A549 (cell line): ENCODE results near the gene DSCAML1.

Source experiments
- CTCF ChIP-seq: fragments of >200 bp; sonication (Bioruptor Twin); formaldehyde crosslinking; IDR thresholded peaks from 3 replicates; pipeline ENCODE4 v1.5.1; 2016
- ELK1 ChIP-seq: fragments of 150-350 bp; IDR thresholded peaks from 2 replicates; pipeline ENCODE4 v1.6.1; 2014; ENCODE audit warnings: low read depth, mild to moderate bottlenecking, low read length
- ESRRA ChIP-seq: fragments of 150-350 bp; IDR thresholded peaks from 2 replicates; pipeline ENCODE4 v1.6.1; 2014; ENCODE audit warnings: mild to moderate bottlenecking, low read length, borderline replicate concordance
- NR3C1 ChIP-seq: fragments of >200 bp; sonication (Bioruptor Twin); formaldehyde crosslinking; IDR thresholded peaks from 3 replicates; pipeline ENCODE4 v1.6.1; 2017
- PHF8 ChIP-seq: fragments of 200-600 bp; sonication (generic); IDR thresholded peaks from 2 replicates; pipeline ENCODE4 v1.6.1; 2016; ENCODE audit warnings: low read depth, mild to moderate bottlenecking, antibody characterized with exemption, moderate library complexity, borderline replicate concordance

GRCh38 chr11:117562136-117562535 is 234.9 kb downstream of the DSCAML1 start:
- TF ChIP-seq ESRRA, result no peak
- no peak for TF ChIP-seq CTCF
- TF ChIP-seq ELK1, result no peak
- no peak for TF ChIP-seq PHF8
- TF ChIP-seq NR3C1, result no peak
